DMS114 treated with DMSO at 0.1 percent for 48 hours (cell line): ENCODE results near the gene PDIA2.

Experiments used
- DNase-seq: peaks from one replicate; lab custom pipeline; 2025; ENCODE audit not compliant: unreplicated experiment; lab: John Stamatoyannopoulos, UW

Gene PDIA2

GRCh38 chr16:296276-296675 lies 13.3 kb downstream of the PDIA2 start:
- DNase-seq = no peak

GRCh38 chr16:296806-297510 lies 14.0 kb downstream of the PDIA2 start:
- DNase-seq = no peak

GRCh38 chr16:297832-298231 lies 14.9 kb downstream of the PDIA2 start:
- no peak for DNase-seq

GRCh38 chr16:301235-301634 lies 18.3 kb downstream of the PDIA2 start:
- DNase-seq = no peak

- DNase-seq = no peak
These were observed 19.0 kb downstream of the PDIA2 start for GRCh38 chr16:301950-302349.

GRCh38 chr16:303760-304505 lies 21.0 kb downstream of the PDIA2 start:
- no peak for DNase-seq

- DNase-seq = no peak
These were observed 23.1 kb downstream of the PDIA2 start for GRCh38 chr16:305916-306626.

- no peak for DNase-seq
These were observed 24.0 kb downstream of the PDIA2 start for GRCh38 chr16:306911-307370.

GRCh38 chr16:307691-308312 lies 24.8 kb downstream of the PDIA2 start:
- no peak for DNase-seq

GRCh38 chr16:309476-309875 lies 26.5 kb downstream of the PDIA2 start:
- DNase-seq = no peak

- no peak for DNase-seq
These were observed 28.8 kb downstream of the PDIA2 start for GRCh38 chr16:311725-312124.

GRCh38 chr16:314351-314750 lies 31.4 kb downstream of the PDIA2 start:
- DNase-seq = no peak

- no peak for DNase-seq
These were observed 31.9 kb downstream of the PDIA2 start for GRCh38 chr16:314795-315299.

- DNase-seq = no peak
These were observed 33.9 kb downstream of the PDIA2 start for GRCh38 chr16:316741-317464.

GRCh38 chr16:317583-317982 lies 34.6 kb downstream of the PDIA2 start:
- no peak for DNase-seq

GRCh38 chr16:318628-319027 lies 35.7 kb downstream of the PDIA2 start:
- no peak for DNase-seq

GRCh38 chr16:320206-320605 lies 37.2 kb downstream of the PDIA2 start:
- no peak for DNase-seq

GRCh38 chr16:321532-321931 lies 38.6 kb downstream of the PDIA2 start:
- no peak for DNase-seq

GRCh38 chr16:322476-323143 lies 39.6 kb downstream of the PDIA2 start:
- DNase-seq = no peak

- DNase-seq = no peak
These were observed 41.2 kb downstream of the PDIA2 start for GRCh38 chr16:324201-324450.
